Peyer's patch (tissue), 4 donors: ENCODE results near the gene ADAMTS7.
"Not testable (repeated sequence)": the region's sequence is repeated elsewhere in the genome, so short reads cannot be mapped to it uniquely, and the experiment has no call there.

Experiments
- CTCF ChIP-seq, 6 experiments: fragments of 450-650 bp in 4 of 6; fragments of 200-600 bp in 2 of 6; sonication (generic) in 1 of 6; IDR thresholded peaks; one replicate each; pipeline ENCODE4 v1.5.1; 2017 to 2019; ENCODE audit warnings: antibody characterized with exemption in 6 of 6, mild to moderate bottlenecking in 3 of 6, moderate library complexity in 1 of 6
- POLR2A ChIP-seq, 2 donors: fragments of 450-650 bp; IDR thresholded peaks; one replicate each; pipeline ENCODE4 v1.5.1; 2017; ENCODE audit warnings: antibody characterized with exemption in 2 of 2, mild to moderate bottlenecking in 2 of 2, moderate library complexity in 2 of 2

- TF ChIP-seq CTCF, POLR2A (IDR thresholded peaks at IDR 0.05): not testable (repeated sequence)
Measured at GRCh38 chr15:78753751-78754535, 57.3 kb downstream of the ADAMTS7 start.
